Heart left ventricle (tissue), 13 donors: ENCODE results near the gene GNAS.

Experiments used
- CTCF ChIP-seq, 12 donors: fragments of 200-600 bp; sonication (generic) in 4 of 12; IDR thresholded peaks; one replicate each; pipeline versions ENCODE4 v1.5.0 to v1.8.0; 2018 to 2022; ENCODE audit warnings: antibody characterized with exemption in 12 of 12, mild to moderate bottlenecking in 5 of 12
- POLR2A ChIP-seq, 2 donors: fragments of 450-650 bp; IDR thresholded peaks; one replicate each; pipeline ENCODE4 v1.6.1; 2017; ENCODE audit warnings: antibody characterized with exemption in 2 of 2, mild to moderate bottlenecking in 2 of 2, moderate library complexity in 2 of 2
- donor health status: ischemic (EF 13 %, LVEDD 7.1; RV severe dilation, severe dysfunction).
- donor health status: DM: no; HTN: yes; CAD: no.
- donor health status: DM: no; HTN: no; CAD: no.
- donor health status: ischemic (EF 25% LVEDD 6.9; RV normal size, moderate dysfunction).
- donor health status: ischemic (EF 25% LVEDD 5.7; RV mildly dilated, moderate dysfunction).
- donor health status: ischemic (EF 35%, LVEDD 5.7; RV mildly dilated, moderate dysfunction).
- donor health status: nonischemic (EF 11% LVEDD 7.7; RV severe dilation, severe dysfunction).
- donor health status: DM: yes; HTN: yes; CAD: no.
- donor health status: PGD.
- donor health status: ischemic (EF 29% LVEDD 5.4; RV normal size, mild dysfunction).
- donor health status: nonischemic (EF 23%, LVEDD 6.1; RV moderate dilation, normal function).

- TF ChIP-seq CTCF (IDR thresholded peaks at IDR 0.05) = no peak
- no peak for TF ChIP-seq POLR2A (IDR thresholded peaks at IDR 0.05)
These were observed 44.7 kb upstream of the GNAS start for GRCh38 chr20:58807801-58808200.
